ACHN (cell line): ENCODE results near the gene MYL7.
"Not testable (repeated sequence)": the region's sequence is repeated elsewhere in the genome, so short reads cannot be mapped to it uniquely, and the experiment has no call there.

Source experiments
- DNase-seq: peaks from one replicate; pipeline ENCODE4 v3.0.0-alpha.2; 2015
- in situ Hi-C: cut with HindIII; loops from 2 replicates; pipeline ENCODE4 v1.10.0; 2017; ENCODE audit warnings: low sequenced_read_pairs, low pct_ligation_motif_present, low pct_unique_long_range_greater_than_20kb

MYL7 gene, protein sequence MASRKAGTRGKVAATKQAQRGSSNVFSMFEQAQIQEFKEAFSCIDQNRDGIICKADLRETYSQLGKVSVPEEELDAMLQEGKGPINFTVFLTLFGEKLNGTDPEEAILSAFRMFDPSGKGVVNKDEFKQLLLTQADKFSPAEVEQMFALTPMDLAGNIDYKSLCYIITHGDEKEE

DNA sequence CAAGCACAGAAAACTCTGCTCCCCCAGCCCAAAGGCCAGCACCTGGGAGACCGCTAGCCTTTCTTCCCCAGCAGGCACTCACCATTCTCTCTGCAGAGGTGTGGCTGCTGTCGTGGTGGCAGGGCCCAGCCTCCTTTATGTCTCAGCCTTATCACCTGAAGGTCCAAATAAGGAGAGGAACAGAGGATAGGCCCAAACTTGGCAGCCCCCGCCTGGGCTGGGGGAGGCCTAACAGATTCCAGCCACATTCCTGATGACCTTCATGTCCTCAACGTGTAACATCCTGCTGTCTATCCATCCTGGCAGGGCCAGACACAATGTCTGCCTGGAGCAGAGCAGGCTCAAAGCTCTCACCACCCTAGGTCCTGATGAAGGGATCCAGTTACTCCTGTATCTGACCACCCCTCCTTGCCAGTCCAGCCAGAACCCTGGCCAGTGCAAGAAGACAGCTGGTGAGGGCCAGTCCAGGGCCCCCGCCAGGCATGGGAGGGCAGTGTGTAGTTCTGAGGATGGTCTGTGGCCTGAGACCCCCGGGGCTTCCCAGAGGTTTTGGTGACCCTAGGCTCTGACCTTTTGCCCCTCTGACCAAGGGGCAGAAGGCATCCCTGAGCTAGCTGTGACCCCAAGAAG is at the start of gene MYL7:
MYL7 (minus strand) TSS at position 112 of the 630 bp plus-strand sequence; CDS start at position 85, 27 bp downstream.
- DNase-seq = no peak
- in situ Hi-C loops = no loop called here

DNA sequence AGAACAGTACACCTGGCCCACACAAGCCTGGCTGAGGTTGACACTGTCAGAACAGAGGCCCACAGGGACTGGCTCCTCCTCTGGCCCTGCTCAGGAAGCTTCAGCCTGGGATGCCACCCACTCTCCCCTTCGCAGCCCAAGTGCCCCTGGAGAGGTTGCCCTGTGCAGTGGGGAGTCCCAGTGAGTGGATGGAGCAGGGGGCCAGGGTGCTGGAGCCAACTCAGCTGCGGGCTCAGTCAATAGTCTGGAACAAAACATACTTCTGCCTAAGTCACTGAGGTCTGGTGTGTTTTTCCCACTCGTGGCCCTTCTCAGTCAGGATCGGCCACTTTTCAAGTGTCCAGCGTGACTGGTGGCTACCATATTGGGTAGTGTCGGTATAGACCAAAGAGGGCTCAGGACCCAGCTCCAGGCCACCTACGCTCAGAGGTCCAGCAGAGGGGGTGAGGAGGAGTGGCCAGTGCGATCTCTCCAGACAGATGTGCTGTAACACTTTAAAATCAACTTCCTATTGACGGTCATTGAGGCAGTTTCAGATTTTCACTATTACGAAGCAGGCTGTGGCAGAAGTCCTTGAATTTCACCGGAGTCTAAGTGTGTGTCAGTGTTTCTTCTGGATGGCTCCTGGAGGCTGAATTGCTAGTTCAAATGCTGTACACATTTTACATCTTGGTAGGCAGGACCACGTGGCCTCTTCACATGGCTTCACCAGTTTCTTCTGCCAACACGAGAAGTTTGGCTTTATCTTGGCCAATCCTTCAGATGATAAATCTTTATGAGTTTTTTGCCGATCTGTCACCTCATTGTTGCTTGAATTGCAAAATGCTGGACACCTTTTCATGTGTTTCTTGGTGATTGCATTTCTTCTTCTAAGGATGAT is 49.1 kb upstream of the MYL7 start:
- in situ Hi-C loops = no loop called here
- DNase-seq = no peak

DNA sequence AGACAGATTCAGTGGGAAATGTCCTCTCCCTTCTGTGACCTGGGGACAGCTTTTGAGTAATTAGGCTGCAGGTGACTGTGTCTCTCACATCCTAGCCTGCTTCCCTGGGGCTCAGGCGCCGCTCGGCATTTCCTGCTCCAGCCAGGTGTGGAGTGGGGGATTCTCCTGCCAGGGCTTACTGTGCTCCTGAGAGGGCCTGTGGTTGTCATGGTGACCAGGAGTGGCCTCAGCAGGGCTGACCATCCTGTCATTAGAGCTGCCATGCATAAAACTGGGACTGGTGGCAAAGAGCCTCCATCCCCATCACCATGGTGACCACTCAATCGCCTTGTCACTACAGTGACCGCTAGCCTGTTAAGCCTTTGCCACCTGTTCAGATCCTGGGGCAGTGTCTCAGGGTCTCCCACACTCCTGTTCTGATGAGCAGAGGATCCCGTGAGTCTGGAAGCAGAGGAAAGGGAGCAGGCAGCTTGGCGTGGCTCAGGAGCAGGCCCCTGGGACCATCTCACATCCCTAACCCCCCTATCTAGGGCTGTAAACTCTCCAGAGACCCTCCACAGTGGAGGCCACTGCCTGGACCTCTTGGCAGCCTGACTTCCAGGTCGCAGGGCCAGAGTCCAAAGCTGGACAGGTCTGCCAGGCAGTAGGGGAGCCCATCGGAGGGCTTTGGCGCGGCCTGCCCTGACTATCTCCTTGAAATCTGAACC is 48.3 kb upstream of the MYL7 start, which contains the start of gene GCK:
GCK (minus strand) TSS at position 154 of the 707 bp plus-strand sequence. CDS start 486 bp downstream, outside the sequence.
- in situ Hi-C loops = no loop called here
- DNase-seq = no peak

DNA sequence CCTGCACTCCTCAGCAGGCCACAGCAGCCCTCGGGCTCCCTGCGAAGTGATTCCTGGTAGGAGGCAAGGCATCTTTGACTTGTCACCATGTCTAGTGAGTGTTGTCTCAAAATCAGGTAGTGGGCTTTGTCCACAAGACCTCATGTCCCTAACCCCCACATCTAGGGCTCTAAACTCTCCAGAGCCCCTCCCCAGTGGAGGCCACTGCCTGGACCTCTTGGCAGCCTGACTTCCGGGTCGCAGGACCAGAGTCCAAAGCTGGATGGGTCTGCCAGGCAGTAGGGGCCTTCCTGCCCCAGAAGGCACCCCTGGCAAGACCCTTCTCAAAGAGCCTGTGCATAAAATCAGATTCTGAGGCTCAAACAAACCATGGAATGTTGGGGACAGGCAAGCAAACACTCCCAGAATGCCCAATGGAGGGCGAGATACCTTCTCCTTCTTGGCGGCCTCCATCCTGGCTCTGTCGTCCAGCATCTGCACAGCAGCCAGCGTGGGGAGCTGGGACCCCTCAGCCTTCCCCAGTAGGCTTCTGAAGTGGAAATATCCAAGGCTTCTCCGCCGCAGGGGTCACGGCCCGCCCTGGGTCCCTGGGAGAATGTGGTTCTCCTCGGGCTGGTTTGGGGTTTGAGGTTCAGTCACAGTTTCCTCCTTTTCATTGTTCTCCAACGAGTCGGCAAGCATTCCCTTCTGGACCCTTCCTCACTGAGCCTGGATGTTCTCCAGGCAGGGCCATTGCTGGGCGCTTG is 47.5 kb upstream of the MYL7 start:
- in situ Hi-C loops = no loop called here
- DNase-seq = no peak

DNA sequence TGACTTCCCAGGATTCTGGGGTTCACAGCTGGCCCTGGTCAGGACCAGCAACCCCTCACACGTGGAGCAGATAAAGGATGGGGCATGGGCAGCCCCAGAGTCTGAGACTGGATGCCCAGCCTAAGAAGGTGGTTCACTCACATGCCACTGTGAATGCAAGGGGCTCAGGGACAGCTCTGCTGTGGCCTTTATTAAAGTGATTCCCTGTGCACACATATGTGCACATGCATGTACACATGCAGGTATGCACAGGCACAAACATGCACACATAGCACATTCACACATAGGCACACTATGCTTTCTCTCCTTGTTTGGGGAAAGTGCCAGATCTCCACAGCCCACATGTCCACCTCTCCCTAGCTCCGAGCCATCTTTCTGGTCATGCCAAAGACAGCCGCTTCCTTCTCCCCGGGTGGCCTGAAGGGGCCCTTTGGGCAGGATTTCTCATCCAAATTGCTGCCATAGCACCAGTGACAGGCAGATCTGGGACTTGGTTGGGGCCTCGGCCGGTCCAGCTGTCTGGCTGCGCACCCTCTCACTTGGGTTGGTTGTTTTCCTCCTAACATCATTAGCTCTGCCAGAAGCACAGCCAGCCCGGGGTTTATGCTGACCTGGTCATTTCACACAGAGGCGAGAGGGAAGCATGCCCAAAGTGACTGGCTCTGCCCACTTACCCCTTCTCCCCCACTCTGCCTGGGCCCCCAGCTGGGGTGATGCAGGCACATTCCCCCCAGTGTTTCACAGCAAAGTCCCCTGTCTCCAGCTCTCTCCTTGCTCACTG is 46.7 kb upstream of the MYL7 start:
- in situ Hi-C loops = no loop called here
- no peak for DNase-seq

DNA sequence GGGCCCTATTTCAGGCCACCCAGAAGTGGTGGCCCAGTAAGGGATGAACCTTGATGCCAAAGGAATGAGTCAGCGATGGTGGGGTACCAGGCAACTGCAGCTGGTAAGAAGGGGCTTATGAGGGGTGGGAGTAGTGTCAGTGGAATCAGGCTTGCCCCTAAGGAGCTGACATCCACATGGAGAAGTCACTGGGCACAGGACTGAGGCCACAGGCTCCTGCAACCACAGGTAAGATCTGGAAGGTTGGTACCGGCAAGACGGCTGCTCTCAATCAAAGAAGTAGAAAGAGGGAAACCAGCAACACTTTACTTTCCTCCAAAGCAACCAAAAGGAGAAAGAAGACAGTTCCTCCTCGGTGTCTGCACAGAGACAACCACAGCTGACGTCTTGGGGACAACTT is 45.6 kb upstream of the MYL7 start:
- DNase-seq = no peak
- in situ Hi-C loops = no loop called here

DNA sequence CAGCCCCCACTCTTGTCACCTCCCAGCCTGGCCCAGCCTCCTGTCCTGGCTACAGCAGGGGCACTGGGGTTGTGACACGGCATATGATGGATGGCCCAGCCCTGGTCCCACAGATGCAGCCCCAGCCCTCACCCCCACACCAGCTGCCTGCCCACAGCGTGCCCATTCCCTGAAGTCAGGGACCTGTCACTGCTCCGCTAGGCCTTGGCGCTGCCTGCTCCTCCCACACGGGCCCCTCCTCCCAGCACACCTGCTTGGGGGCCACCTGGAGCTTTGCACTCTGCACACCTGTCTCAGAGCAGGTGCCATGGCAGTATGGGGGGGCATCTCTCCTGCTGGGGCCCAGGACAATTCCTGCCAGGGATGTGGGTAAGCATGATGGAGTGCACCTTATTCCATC is 44.6 kb upstream of the MYL7 start:
- no peak for DNase-seq
- in situ Hi-C loops = no loop called here

DNA sequence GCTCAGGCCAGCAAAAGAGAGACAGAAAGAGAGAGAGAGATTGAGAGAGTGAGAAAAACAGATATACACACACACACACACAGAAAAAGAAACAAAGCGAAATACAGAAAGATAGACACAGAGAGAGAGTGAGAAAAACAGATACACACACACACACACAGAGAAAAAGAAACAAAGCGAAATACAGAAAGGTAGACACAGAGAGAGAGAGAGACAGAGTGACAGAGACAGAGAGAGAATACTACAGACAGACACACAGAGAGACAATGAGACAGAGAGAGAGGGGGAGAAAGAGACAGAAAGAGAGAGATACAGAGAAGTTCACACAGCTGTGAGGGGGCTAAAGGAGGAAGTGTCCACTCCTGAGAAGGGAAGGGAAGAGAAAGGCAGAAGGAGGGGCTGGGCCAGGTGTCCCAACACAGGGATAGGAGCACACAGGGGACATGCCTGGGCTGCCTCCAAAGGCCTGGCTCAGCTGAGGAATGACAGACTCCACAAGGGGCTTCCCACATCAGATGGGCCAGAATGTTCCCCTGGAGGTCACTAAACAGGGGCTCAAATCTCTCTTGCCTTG is 43.8 kb upstream of the MYL7 start:
- in situ Hi-C loops = no loop called here
- DNase-seq = peak; percentile 24

DNA sequence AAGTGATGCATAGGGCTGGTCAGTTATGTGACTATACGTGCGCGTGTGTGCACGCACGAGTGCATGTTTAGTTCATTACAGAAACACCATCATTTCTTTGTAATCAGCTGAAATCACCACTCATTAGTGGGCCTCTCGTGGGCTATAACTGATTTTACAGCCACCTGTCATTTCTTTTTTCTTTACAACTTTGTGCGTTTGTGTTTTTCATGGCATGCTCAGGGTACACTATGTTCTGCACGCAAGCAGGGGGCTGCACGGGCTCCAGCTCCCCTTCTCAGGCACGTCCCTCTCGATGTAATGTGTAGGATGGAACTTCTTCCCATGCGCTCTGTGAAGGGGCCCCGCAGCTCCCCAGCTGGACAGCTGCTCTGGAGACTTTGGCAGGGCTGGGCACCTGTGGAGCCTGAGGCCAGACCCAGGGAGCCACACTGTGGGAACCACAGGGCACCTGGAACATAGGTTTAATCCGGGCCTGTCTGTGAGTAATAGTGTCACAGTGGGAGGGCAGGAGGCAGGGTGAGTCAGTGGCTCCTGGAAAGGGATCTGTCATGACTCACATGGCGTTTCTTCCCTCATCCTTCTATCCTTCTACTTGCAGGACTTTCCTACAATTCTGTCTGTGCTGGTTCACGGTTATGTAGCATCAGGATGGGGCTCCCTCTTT is 43.2 kb upstream of the MYL7 start:
- DNase-seq = peak; percentile 94

DNA sequence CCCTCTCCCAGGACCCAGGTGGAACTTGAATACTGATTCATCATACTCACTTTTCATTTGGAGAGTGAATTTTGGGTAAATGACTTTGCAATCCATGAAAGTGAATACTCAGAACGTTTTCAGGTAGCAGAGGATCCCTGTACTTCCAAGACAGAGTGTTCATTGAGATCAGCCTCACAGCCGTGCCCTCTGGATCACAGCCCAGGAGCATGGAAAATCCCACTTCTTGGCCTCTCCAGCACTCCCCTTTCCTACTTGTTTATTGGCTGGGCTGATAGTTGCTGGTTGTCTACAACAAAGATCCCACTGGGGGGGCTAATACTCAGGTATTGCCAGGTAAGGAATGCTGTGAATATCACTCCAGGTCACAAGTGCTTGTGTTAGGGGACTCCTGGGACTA is 42.3 kb upstream of the MYL7 start:
- in situ Hi-C loops = no loop called here
- no peak for DNase-seq

More for the DNA sequence above, 43.2 kb upstream of the MYL7 start:
- in situ Hi-C loops = no loop called here

DNA sequence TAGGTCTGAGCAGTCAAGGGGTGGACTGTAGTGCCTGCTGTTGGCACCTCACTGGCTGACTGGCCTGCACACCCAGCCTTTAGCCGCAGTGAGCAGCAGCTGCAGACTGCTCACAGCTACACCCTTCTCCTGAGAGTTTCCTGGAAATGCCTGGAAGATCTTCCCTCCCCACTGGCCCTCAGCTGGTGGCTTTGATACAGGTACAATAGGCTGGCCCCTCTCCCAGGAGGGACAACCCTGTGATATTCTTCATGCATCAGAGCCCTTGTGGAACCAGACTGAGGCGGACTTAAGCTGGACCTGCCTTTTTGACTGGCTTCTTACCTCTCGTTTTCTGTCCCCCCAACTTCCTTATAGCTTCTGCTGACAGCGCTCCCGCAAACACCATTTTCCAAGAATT is 41.7 kb upstream of the MYL7 start:
- in situ Hi-C loops = no loop called here
- DNase-seq = no peak

DNA sequence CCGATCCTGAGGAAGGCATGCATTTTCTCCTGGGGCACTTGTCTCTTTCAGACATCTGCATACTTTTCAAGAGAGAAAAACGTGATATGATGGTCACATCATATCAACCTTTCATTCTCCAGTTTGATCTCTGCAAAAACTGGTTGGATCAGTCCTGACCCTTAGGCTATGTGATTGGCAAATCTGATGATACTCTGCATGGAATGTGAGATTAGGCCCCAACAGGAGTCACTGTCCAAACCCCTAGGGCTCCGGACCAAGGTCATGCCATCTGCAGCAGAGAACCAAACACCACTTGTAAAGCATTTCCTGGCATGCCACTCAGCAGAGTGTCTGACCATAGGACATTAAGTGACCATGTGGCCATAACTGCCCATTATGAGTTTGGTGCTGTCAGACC is 39.5 kb upstream of the MYL7 start:
- in situ Hi-C loops = no loop called here
- no peak for DNase-seq

DNA sequence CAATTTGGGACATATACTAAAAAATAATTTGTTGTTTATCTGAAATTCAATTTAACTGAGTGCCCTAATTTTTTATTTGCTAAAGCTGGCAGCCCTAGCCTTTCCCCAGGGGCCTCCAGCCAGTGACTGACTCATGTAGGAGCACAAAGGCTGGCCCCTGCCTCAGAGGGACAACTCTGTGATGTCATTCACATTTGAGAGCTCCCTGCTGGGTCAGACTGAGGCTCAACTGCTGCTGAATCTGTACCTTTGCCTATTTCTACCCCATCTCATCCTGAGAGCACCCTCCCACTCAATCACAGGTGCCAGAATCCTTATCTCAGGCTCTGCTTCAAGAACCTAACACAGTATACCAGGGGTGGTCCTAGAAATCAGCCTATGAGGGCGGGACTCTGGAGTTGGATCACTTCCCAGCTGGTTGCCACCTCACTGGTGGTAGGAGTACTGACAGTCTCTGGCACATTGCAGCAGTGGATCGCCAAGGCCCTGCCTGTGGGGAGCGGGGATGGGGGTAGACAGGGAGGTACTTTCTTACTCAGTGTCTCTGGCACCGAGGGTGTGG is 36.5 kb upstream of the MYL7 start:
- DNase-seq = peak; percentile 69
- in situ Hi-C loops = no loop called here

DNA sequence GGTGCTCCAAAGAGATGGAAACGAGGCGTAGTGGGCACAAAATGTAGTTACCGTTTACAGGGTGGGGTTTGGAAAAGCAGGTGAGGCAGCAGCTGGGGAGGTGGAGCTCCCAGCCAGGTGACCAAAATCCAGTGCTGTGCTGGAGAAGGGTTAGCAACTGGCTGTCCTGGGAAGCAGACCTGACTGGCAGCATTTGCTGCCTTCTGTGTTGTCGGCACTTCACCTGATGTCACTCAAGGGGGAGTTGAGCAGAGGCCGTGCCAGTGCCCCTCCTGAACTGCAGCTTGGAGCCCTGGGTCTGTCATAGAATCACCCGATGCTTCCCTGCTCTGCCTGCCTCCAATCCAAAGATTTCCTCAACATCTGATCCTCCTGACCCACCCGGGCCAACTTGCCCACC is 35.4 kb upstream of the MYL7 start:
- in situ Hi-C loops = no loop called here

DNA sequence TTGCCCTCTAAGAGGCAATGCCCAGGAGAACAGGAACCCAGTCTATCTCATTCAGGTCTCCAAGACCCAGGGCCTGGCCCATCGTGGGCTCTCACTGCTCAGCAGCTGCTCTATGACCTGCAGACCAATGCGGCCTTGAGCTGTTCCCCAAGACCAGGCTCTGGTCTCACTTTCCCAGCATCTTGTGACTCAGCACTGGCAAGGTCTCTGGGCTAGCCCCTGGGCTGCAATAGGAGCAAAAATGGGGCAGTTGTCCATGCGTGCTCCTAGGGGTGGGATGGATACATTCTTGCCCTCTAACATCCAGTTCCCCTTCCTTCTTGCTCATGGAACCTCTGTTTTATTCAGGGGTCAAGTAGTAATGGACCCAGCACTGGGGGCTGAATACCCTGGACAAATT is 34.6 kb upstream of the MYL7 start:
- in situ Hi-C loops = no loop called here

More for the DNA sequence above, 35.4 kb upstream of the MYL7 start:
- DNase-seq = no peak

DNA sequence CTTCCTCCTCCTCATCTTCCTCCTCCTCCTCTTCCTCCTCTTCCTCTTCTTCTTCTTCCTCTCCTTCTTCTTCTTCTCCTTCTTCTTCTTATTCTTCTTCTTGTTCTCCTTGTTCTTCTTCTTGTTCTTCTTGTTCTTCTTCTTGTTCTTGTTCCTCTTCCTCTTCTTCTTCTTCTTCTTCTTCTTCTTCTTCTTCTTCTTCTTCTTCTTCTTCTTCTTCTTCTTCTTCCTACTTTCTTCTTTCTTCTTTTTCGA is 33.5 kb upstream of the MYL7 start:
- in situ Hi-C loops = not testable (repeated sequence)

More for the DNA sequence above, 34.6 kb upstream of the MYL7 start:
- DNase-seq = no peak

More for the DNA sequence above, 33.5 kb upstream of the MYL7 start:
- DNase-seq = not testable (repeated sequence)
